HepG2 (cell line): ENCODE results near the gene YLPM1. TPM values are rescaled to one million over a fixed set of nuclear protein-coding genes. Genes with fewer than 3 reads are reported as not detected.

Experiments
- ATAC-seq: fragments of 200-7000 bp; cut with Tn5 transposase; 3 replicates; pipeline ENCODE4 v1.9.1; 2020; ENCODE audit warnings: mild to moderate bottlenecking, moderate library complexity
- BruUV-seq: library from RNA; stranded (reverse); fragments of 400-500 nt; replicated peaks from 2 replicates; lab custom pipeline; 2021; lab: Mats Ljungman, UMichigan
- CTCF ChIA-PET: fragments of 300-600 bp; formaldehyde crosslinking; extraction: SDS; loops from one replicate; lab custom pipeline; 2021; ENCODE audit warnings: low total read pairs, inconsistent platforms, low intra/inter-chr PET ratio; lab: Yijun Ruan, JAX
- POLR2A ChIA-PET: fragments of 350-600 bp; sonication (Branson Sonifier 250); formaldehyde crosslinking; loops from one replicate; lab custom pipeline; 2020; ENCODE audit warnings: antibody characterized with exemption, inconsistent platforms; lab: Yijun Ruan, JAX
- DNase-seq: peaks from one replicate; pipeline ENCODE4 v3.0.0-alpha.2; 2015; ENCODE audit warnings: low spot score
- FAIRE-seq: peaks from 3 replicates; lab custom pipeline; 2011; peaks lifted over from hg19 to GRCh38; lab: Jason Lieb, UNC
- H2AFZ ChIP-seq: one replicate; pipeline ENCODE4 v1.6.1; 2011; ENCODE audit warnings: low read length, inconsistent platforms
- H3K27ac ChIP-seq: fragments of 300-600 bp; 3 replicates; pipeline ENCODE4 v1.8.0; 2011; ENCODE audit warnings: mixed run types, mild to moderate bottlenecking, mixed read lengths, low read length, inconsistent platforms; ENCODE audit not compliant: insufficient read depth; ENCODE audit errors: extremely low read length
- H3K27me3 ChIP-seq, 2 experiments: fragments of 200-600 bp in 1 of 2; 2 replicates in 1 of 2; 3 replicates in 1 of 2; pipeline versions ENCODE4 v1.6.0 to v1.8.0; 2011; ENCODE audit warnings: low read length in 2 of 2, mild to moderate bottlenecking in 2 of 2, moderate library complexity in 2 of 2, inconsistent platforms in 1 of 2; ENCODE audit not compliant: insufficient read depth in 2 of 2, control insufficient read depth in 1 of 2
- H3K36me3 ChIP-seq, 2 experiments: fragments of 200-600 bp in 1 of 2; replicated peaks in 1 of 2; 2 replicates in 1 of 2; 3 replicates in 1 of 2; pipeline versions ENCODE4 v1.5.1 to v1.8.0; 2011; ENCODE audit warnings: low read length in 2 of 2, inconsistent platforms in 1 of 2; ENCODE audit not compliant: insufficient read depth in 2 of 2, control insufficient read depth in 1 of 2
- H3K4me1 ChIP-seq: 2 replicates; pipeline ENCODE4 v1.5.1; 2012; ENCODE audit warnings: low read length, inconsistent platforms; ENCODE audit not compliant: insufficient read depth
- H3K4me2 ChIP-seq: 2 replicates; pipeline ENCODE4 v1.6.0; 2011; ENCODE audit warnings: low read depth, low read length, inconsistent platforms
- H3K4me3 ChIP-seq, 3 experiments: fragments of 200-600 bp in 1 of 3; sonication (generic), shearing (Covaris generic) in 1 of 3; replicated peaks in 1 of 3; 2 replicates each; pipeline ENCODE4 v1.5.1; 2011 to 2016; ENCODE audit warnings: low read length in 3 of 3, inconsistent platforms in 2 of 3, low read depth in 2 of 3, mild to moderate bottlenecking in 2 of 3, control low read depth in 1 of 3, mixed read lengths in 1 of 3; ENCODE audit not compliant: insufficient read depth in 1 of 3
- H3K79me2 ChIP-seq: one replicate; pipeline ENCODE4 v1.6.1; 2011; ENCODE audit warnings: low read length, inconsistent platforms; ENCODE audit not compliant: insufficient read depth
- H3K9ac ChIP-seq: 2 replicates; pipeline ENCODE4 v1.6.0; 2011; ENCODE audit warnings: mild to moderate bottlenecking, low read depth, low read length, inconsistent platforms; ENCODE audit not compliant: insufficient read depth
- H3K9me3 ChIP-seq: 2 replicates; pipeline ENCODE4 v1.5.1; 2012; ENCODE audit warnings: mild to moderate bottlenecking, low read length
- H4K20me1 ChIP-seq: 2 replicates; pipeline ENCODE4 v1.6.0; 2011; ENCODE audit warnings: inconsistent platforms, mild to moderate bottlenecking, low read length, moderate library complexity; ENCODE audit not compliant: insufficient read depth
- CENPBD1 ChIP-seq: sonication (generic); formaldehyde crosslinking; IDR thresholded peaks from 2 replicates; pipeline ENCODE4 v1.8.0; 2022; ENCODE audit warnings: missing genetic modification reagents, low read depth, mild to moderate bottlenecking, borderline replicate concordance
- HES4 ChIP-seq: sonication (generic); formaldehyde crosslinking; IDR thresholded peaks from 2 replicates; pipeline ENCODE4 v1.9.0; 2021; ENCODE audit warnings: mild to moderate bottlenecking, missing genetic modification reagents, borderline replicate concordance
- MEF2D ChIP-seq: sonication (generic); formaldehyde crosslinking; IDR thresholded peaks from 2 replicates; pipeline ENCODE4 v1.5.1; 2020; ENCODE audit warnings: mild to moderate bottlenecking, missing genetic modification reagents
- RARA ChIP-seq: IDR thresholded peaks from 2 replicates; pipeline ENCODE4 v1.6.1; 2016; ENCODE audit warnings: missing genetic modification reagents, missing compliant biosample characterization
- SMYD3 ChIP-seq: sonication (generic); formaldehyde crosslinking; IDR thresholded peaks from 2 replicates; pipeline ENCODE4 v1.8.1; 2023; ENCODE audit warnings: mild to moderate bottlenecking, missing genetic modification reagents
- SNAPC5 ChIP-seq: sonication (generic); formaldehyde crosslinking; IDR thresholded peaks from 2 replicates; pipeline ENCODE4 v1.8.1; 2023; ENCODE audit warnings: mild to moderate bottlenecking, missing genetic modification reagents, borderline replicate concordance
- SPEN ChIP-seq: sonication (generic); formaldehyde crosslinking; IDR thresholded peaks from 2 replicates; pipeline ENCODE4 v1.5.1; 2020; ENCODE audit warnings: low read depth, mild to moderate bottlenecking, missing genetic modification reagents
- TP53 ChIP-seq: sonication (generic); formaldehyde crosslinking; conservative IDR thresholded peaks from 2 replicates; pipeline ENCODE4 v1.4.0; 2020; ENCODE audit warnings: missing genetic modification reagents
- ZBTB38 ChIP-seq: sonication (generic); formaldehyde crosslinking; IDR thresholded peaks from 2 replicates; pipeline ENCODE4 v1.5.1; 2020; ENCODE audit warnings: mild to moderate bottlenecking, missing genetic modification reagents
- ZC3H4 ChIP-seq: sonication (generic); formaldehyde crosslinking; IDR thresholded peaks from 2 replicates; pipeline ENCODE4 v1.4.0; 2020; ENCODE audit warnings: missing genetic modification reagents, borderline replicate concordance
- ZNF367 ChIP-seq: sonication (generic); formaldehyde crosslinking; IDR thresholded peaks from 2 replicates; pipeline ENCODE4 v1.4.0; 2020; ENCODE audit warnings: missing genetic modification reagents, borderline replicate concordance
- ZNF670 ChIP-seq: sonication (generic); formaldehyde crosslinking; IDR thresholded peaks from 2 replicates; pipeline ENCODE4 v1.8.0; 2022; ENCODE audit warnings: mild to moderate bottlenecking, missing genetic modification reagents, borderline replicate concordance
- ZNF891 ChIP-seq: sonication (generic); formaldehyde crosslinking; IDR thresholded peaks from 2 replicates; pipeline ENCODE4 v1.5.0; 2020; ENCODE audit warnings: mild to moderate bottlenecking, missing genetic modification reagents
- WGBS: methylation state at CpG from one replicate; pipeline ENCODE4 v1.1.6; 2017; ENCODE audit warnings: low lambda C conversion rate; 5-methylcytosine and 5-hydroxymethylcytosine counted together
- in situ Hi-C: cut with HindIII; loops from 2 replicates; pipeline ENCODE4 v1.10.0; 2017; ENCODE audit warnings: low pct_unique_long_range_greater_than_20kb; ENCODE audit not compliant: extremely low pct_ligation_motif_present
- intact Hi-C: fragments of 100-400 bp; cut with micrococcal nuclease; formaldehyde crosslinking; loops from one replicate; pipeline ENCODE4 v1.10.0; 2022; ENCODE audit not compliant: unreplicated experiment
- polyA plus RNA-seq, 8 experiments: library from polyadenylated mRNA; depleted of rRNA in 3 of 8; stranded (reverse) in 7 of 8; unstranded in 1 of 8; fragments of >200 nt; fragmentation: Illumina TruSeq in 4 of 8; extraction: Trizol in 4 of 8; gene quantifications; 2 replicates each; pipeline versions ENCODE4 v1.2.1 to v1.2.3, GENCODE V29; 2011 to 2016; ENCODE audit warnings: low read depth in 4 of 8, missing spikeins in 1 of 8, mixed read lengths in 1 of 8; ENCODE audit not compliant: insufficient read depth in 1 of 8
- total RNA-seq, 5 experiments: library from RNA; depleted of rRNA; stranded (reverse); fragments of >200 nt; fragmentation: Illumina TruSeq; extraction: Trizol; gene quantifications; 2 replicates each; pipeline ENCODE4 v1.2.3, GENCODE V29; 2016; ENCODE audit warnings: low read depth in 1 of 5
- TF ChIP-seq, protein P1 (sequence below): sonication (generic); formaldehyde crosslinking; IDR thresholded peaks from 2 replicates; pipeline ENCODE4 v1.4.0; 2020; ENCODE audit warnings: missing genetic modification reagents, mild to moderate bottlenecking, borderline replicate concordance
- TF ChIP-seq, protein P2 (sequence below): sonication (generic); formaldehyde crosslinking; IDR thresholded peaks from 2 replicates; pipeline ENCODE4 v1.4.0; 2020; ENCODE audit warnings: missing genetic modification reagents
- TF ChIP-seq, protein P3 (sequence below): sonication (generic); formaldehyde crosslinking; IDR thresholded peaks from 2 replicates; pipeline ENCODE4 v1.4.0; 2020; ENCODE audit warnings: mild to moderate bottlenecking, missing genetic modification reagents

YLPM1 gene
- total and polyA plus RNA-seq, 2 of the 13 experiments (the other 11 are each of a cell fraction or from before 2014, with no cell fraction given) = 6.7 to 21.9 TPM

DNA sequence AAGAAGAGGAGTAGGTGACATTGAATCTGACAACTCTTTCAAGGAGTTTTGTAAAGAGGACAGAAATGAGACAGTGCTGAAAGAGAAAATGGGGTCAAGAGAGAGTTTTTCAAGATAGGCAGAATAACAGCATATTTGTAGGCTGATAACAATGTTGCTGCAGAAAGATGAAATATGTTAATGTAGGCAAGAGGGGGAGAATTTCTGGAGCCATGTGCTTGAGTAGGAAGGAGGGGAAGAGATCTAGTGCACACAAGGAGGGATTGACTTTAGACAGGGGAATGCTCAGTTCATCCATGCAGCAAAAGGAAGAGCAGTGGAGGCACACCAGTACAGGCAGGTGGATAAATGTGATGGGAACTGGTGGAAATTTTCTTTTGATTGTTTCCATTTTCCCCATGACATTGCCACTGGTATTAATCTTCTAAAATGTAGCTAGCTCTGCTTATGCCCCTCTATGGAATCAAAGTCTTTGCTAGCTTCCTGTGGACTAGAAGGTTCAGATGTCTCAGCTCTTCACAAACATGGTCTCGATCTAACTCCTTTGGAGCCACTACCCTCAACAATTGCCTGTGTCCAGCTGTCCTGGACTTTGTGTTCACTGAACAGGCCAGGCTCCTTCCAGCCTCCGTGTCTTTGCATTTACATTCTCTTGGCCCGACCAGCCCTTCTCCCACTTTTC lies 103.7 kb downstream of the YLPM1 start:
- intact Hi-C loops (no loop called here), in situ Hi-C loops (no loop called here)
- Histone ChIP-seq H3K9ac (no peak overlapping the region), H3K4me2 (peak overlapping the region; percentile 56), H3K4me3 (no peak overlapping the region), H3K27me3 (peaks cover 2 to 4% of the 10 kb centered on the region in 2 experiments; a peak in 1 of 5 replicates), H3K36me3 (no peaks in the 10 kb centered on the region), H3K79me2 (no peaks in the 10 kb centered on the region), H3K27ac (no peak overlapping the region), H3K9me3 (no peaks in the 10 kb centered on the region), H3K4me1 (peaks cover 20% of the 10 kb centered on the region), H4K20me1 (no peaks in the 10 kb centered on the region), H2AFZ (no peak overlapping the region)
- ATAC-seq (peak; percentile 52), DNase-seq (no peak), FAIRE-seq (no peak)
- WGBS = 7% methylated on average over 3 of the region's 3 CpGs
- TF ChIP-seq MEF2D (CRISPR knock-in tag) (no peak), ZC3H4 (no peak), SPEN (CRISPR knock-in tag) (no peak), ZBTB38 (CRISPR knock-in tag) (no peak), CENPBD1 (CRISPR knock-in tag) (no peak), HES4 (CRISPR knock-in tag) (no peak), ZNF891 (CRISPR knock-in tag) (no peak), TP53 (CRISPR knock-in tag) (no peak), ZNF367 (CRISPR knock-in tag) (no peak), SMYD3 (CRISPR knock-in tag) (no peak), ZNF670 (CRISPR knock-in tag) (no peak), SNAPC5 (CRISPR knock-in tag) (no peak), RARA (CRISPR knock-in tag) (no peak)
- TF ChIP-seq, protein P1, sequence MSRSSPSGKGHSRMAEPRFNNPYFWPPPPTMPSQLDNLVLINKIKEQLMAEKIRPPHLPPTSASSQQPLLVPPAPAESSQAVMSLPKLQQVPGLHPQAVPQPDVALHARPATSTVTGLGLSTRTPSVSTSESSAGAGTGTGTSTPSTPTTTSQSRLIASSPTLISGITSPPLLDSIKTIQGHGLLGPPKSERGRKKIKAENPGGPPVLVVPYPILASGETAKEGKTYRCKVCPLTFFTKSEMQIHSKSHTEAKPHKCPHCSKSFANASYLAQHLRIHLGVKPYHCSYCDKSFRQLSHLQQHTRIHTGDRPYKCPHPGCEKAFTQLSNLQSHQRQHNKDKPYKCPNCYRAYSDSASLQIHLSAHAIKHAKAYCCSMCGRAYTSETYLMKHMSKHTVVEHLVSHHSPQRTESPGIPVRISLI (CRISPR knock-in tag) = no peak
- TF ChIP-seq, protein P2, sequence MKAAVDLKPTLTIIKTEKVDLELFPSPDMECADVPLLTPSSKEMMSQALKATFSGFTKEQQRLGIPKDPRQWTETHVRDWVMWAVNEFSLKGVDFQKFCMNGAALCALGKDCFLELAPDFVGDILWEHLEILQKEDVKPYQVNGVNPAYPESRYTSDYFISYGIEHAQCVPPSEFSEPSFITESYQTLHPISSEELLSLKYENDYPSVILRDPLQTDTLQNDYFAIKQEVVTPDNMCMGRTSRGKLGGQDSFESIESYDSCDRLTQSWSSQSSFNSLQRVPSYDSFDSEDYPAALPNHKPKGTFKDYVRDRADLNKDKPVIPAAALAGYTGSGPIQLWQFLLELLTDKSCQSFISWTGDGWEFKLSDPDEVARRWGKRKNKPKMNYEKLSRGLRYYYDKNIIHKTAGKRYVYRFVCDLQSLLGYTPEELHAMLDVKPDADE (CRISPR knock-in tag) = no peak
- TF ChIP-seq, protein P3, sequence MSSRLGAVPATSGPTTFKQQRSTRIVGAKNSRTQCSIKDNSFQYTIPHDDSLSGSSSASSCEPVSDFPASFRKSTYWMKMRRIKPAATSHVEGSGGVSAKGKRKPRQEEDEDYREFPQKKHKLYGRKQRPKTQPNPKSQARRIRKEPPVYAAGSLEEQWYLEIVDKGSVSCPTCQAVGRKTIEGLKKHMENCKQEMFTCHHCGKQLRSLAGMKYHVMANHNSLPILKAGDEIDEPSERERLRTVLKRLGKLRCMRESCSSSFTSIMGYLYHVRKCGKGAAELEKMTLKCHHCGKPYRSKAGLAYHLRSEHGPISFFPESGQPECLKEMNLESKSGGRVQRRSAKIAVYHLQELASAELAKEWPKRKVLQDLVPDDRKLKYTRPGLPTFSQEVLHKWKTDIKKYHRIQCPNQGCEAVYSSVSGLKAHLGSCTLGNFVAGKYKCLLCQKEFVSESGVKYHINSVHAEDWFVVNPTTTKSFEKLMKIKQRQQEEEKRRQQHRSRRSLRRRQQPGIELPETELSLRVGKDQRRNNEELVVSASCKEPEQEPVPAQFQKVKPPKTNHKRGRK (CRISPR knock-in tag) = no peak
- POLR2A ChIA-PET = interaction anchor here (1.6 to 2.0 kb wide), 2 partner anchors 16 to 31 kb away, joined by 3 to 4 read pairs; no protein-coding TSS in a partner anchor
- BruUV-seq = no TSS peak
- CTCF ChIA-PET = no interaction called here
